H1 (cell line): Measurements from ENCODE around the gene IFIT1. TPM values are rescaled to one million over a fixed set of nuclear protein-coding genes. Genes with fewer than 3 reads are reported as not detected.

Source experiments
- CHD7 ChIP-seq: fragments of 300-600 bp; sonication (generic); IDR thresholded peaks from 2 replicates; pipeline ENCODE4 v1.7.1; 2012; ENCODE audit warnings: low read length, moderate library complexity, mild to moderate bottlenecking, inconsistent platforms; ENCODE audit not compliant: insufficient replicate concordance
- polyA plus RNA-seq, 7 experiments: library from polyadenylated mRNA; depleted of rRNA in 3 of 7; stranded (reverse) in 5 of 7; unstranded in 2 of 7; fragments of >200 nt in 5 of 7; fragments of 200-250 nt in 2 of 7; gene quantifications; 1 replicate in 5 of 7; 2 replicates in 1 of 7; 4 replicates in 1 of 7; pipeline versions ENCODE4 v1.2.1 to v1.2.3, GENCODE V29; 2011 to 2013; ENCODE audit warnings: missing spikeins in 2 of 7, mixed read lengths in 2 of 7
- total RNA-seq: library from RNA; stranded (reverse); fragmentation: NEBNext Ultra II Directional; extraction: Animal tissue kit (Norgen Biotek cat#: 25700); gene quantifications from 2 replicates; pipeline ENCODE4 v1.2.1, GENCODE V29; 2021

Gene IFIT1
- total and polyA plus RNA-seq, 2 of the 8 experiments (the other 6 are each of a cell fraction or from before 2014, with no cell fraction given), result 0.94 to 1.5 TPM

- TF ChIP-seq CHD7, result no peak
Measured at GRCh38 chr10:89395141-89395540, 2.7 kb downstream of the IFIT1 start (continued).
